SK-N-SH treated with all-trans-retinoic acid at 6 μM for 48 hours (cell line): Measurements from ENCODE around the gene KIF12.

Source experiments
- ATAC-seq: fragments of 200-7000 bp; cut with Tn5 transposase; 3 replicates; pipeline ENCODE4 v1.9.1; 2020; ENCODE audit warnings: mild to moderate bottlenecking, moderate library complexity
- ARNTL ChIP-seq: fragments of 450-650 bp; formaldehyde crosslinking; IDR thresholded peaks from 2 replicates; pipeline ENCODE4 v1.5.0; 2020; ENCODE audit warnings: low read depth, mild to moderate bottlenecking, moderate library complexity, borderline replicate concordance
- BACH2 ChIP-seq: fragments of 250-450 bp; sonication (Bioruptor Pico); IDR thresholded peaks from 2 replicates; pipeline ENCODE4 v1.9.0; 2021; ENCODE audit warnings: mild to moderate bottlenecking, borderline replicate concordance
- CREB5 ChIP-seq: fragments of 250-450 bp; sonication (Bioruptor Pico); IDR thresholded peaks from 2 replicates; pipeline ENCODE4 v1.5.1; 2020; ENCODE audit warnings: low read depth, mild to moderate bottlenecking, moderate library complexity
- CSDC2 ChIP-seq: fragments of 250-450 bp; sonication (Bioruptor Pico); IDR thresholded peaks from 2 replicates; pipeline ENCODE4 v1.5.0; 2020; ENCODE audit warnings: mild to moderate bottlenecking, moderate library complexity
- ESRRG ChIP-seq: fragments of 250-450 bp; sonication (Bioruptor Pico); IDR thresholded peaks from 2 replicates; pipeline ENCODE4 v1.6.1; 2021; ENCODE audit warnings: mild to moderate bottlenecking
- ISL1 ChIP-seq: fragments of 250-450 bp; sonication (Bioruptor Pico); IDR thresholded peaks from 2 replicates; pipeline ENCODE4 v2.1.2; 2022; ENCODE audit warnings: mild to moderate bottlenecking, moderate library complexity
- OSR1 ChIP-seq: fragments of 250-450 bp; sonication (Bioruptor Pico); IDR thresholded peaks from 2 replicates; pipeline ENCODE4 v1.8.0; 2022; ENCODE audit warnings: moderate library complexity, mild to moderate bottlenecking, inconsistent platforms
- PPARA ChIP-seq: fragments of 250-450 bp; sonication (Bioruptor Pico); IDR thresholded peaks from 2 replicates; pipeline ENCODE4 v1.5.0; 2020; ENCODE audit warnings: mild to moderate bottlenecking, borderline replicate concordance
- RARB ChIP-seq: fragments of 250-450 bp; sonication (Bioruptor Pico); IDR thresholded peaks from 2 replicates; pipeline ENCODE4 v1.8.0; 2021; ENCODE audit warnings: mild to moderate bottlenecking, moderate library complexity
- TCF4 ChIP-seq: fragments of 250-450 bp; sonication (Bioruptor Pico); IDR thresholded peaks from 2 replicates; pipeline ENCODE4 v1.8.0; 2021; ENCODE audit warnings: mild to moderate bottlenecking, moderate library complexity, borderline replicate concordance
- ZC3H10 ChIP-seq: fragments of 250-450 bp; sonication (Bioruptor Pico); IDR thresholded peaks from 2 replicates; pipeline ENCODE4 v1.5.1; 2021; ENCODE audit warnings: mild to moderate bottlenecking, moderate library complexity
- ZFP3 ChIP-seq: fragments of 250-450 bp; sonication (Bioruptor Pico); IDR thresholded peaks from 2 replicates; pipeline ENCODE4 v1.5.0; 2020; ENCODE audit warnings: mild to moderate bottlenecking, moderate library complexity
- ZFP30 ChIP-seq: fragments of 450-650 bp; formaldehyde crosslinking; IDR thresholded peaks from 2 replicates; pipeline ENCODE4 v1.5.0; 2022; ENCODE audit warnings: mild to moderate bottlenecking, moderate library complexity
- ZNF70 ChIP-seq: fragments of 450-650 bp; formaldehyde crosslinking; IDR thresholded peaks from 2 replicates; pipeline ENCODE4 v1.5.0; 2020; ENCODE audit warnings: mild to moderate bottlenecking, moderate library complexity
- ZNF8 ChIP-seq: fragments of 450-650 bp; formaldehyde crosslinking; IDR thresholded peaks from 2 replicates; pipeline ENCODE4 v1.5.0; 2020; ENCODE audit warnings: mild to moderate bottlenecking, moderate library complexity
- TF ChIP-seq, protein P1 (sequence below): fragments of 250-450 bp; sonication (Bioruptor Pico); IDR thresholded peaks from 2 replicates; pipeline ENCODE4 v1.5.1; 2021; ENCODE audit warnings: mild to moderate bottlenecking, moderate library complexity
- TF ChIP-seq, protein P2 (sequence below): fragments of 250-450 bp; sonication (Bioruptor Pico); IDR thresholded peaks from 2 replicates; pipeline ENCODE4 v1.5.0; 2020; ENCODE audit warnings: mild to moderate bottlenecking, moderate library complexity
- TF ChIP-seq, protein P3 (sequence below): fragments of 250-450 bp; sonication (Bioruptor Pico); IDR thresholded peaks from 2 replicates; pipeline ENCODE4 v1.8.0; 2020; ENCODE audit warnings: mild to moderate bottlenecking, moderate library complexity, borderline replicate concordance
- TF ChIP-seq, protein P4 (sequence below): fragments of 250-450 bp; sonication (Bioruptor Pico); IDR thresholded peaks from 2 replicates; pipeline ENCODE4 v1.8.0; 2021; ENCODE audit warnings: low read depth, mild to moderate bottlenecking, moderate library complexity, borderline replicate concordance

The KIF12 gene

GRCh38 chr9:114096041-114096511 is 3.0 kb downstream of the KIF12 start (continued):
- TF ChIP-seq, protein P1, sequence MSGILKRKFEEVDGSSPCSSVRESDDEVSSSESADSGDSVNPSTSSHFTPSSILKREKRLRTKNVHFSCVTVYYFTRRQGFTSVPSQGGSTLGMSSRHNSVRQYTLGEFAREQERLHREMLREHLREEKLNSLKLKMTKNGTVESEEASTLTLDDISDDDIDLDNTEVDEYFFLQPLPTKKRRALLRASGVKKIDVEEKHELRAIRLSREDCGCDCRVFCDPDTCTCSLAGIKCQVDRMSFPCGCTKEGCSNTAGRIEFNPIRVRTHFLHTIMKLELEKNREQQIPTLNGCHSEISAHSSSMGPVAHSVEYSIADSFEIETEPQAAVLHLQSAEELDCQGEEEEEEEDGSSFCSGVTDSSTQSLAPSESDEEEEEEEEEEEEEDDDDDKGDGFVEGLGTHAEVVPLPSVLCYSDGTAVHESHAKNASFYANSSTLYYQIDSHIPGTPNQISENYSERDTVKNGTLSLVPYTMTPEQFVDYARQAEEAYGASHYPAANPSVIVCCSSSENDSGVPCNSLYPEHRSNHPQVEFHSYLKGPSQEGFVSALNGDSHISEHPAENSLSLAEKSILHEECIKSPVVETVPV (CRISPR knock-in tag) = no peak
- TF ChIP-seq ARNTL (CRISPR knock-in tag) = no peak
- no peak for TF ChIP-seq TCF4
- no peak for TF ChIP-seq ZFP30 (CRISPR knock-in tag)
- TF ChIP-seq, protein P2, sequence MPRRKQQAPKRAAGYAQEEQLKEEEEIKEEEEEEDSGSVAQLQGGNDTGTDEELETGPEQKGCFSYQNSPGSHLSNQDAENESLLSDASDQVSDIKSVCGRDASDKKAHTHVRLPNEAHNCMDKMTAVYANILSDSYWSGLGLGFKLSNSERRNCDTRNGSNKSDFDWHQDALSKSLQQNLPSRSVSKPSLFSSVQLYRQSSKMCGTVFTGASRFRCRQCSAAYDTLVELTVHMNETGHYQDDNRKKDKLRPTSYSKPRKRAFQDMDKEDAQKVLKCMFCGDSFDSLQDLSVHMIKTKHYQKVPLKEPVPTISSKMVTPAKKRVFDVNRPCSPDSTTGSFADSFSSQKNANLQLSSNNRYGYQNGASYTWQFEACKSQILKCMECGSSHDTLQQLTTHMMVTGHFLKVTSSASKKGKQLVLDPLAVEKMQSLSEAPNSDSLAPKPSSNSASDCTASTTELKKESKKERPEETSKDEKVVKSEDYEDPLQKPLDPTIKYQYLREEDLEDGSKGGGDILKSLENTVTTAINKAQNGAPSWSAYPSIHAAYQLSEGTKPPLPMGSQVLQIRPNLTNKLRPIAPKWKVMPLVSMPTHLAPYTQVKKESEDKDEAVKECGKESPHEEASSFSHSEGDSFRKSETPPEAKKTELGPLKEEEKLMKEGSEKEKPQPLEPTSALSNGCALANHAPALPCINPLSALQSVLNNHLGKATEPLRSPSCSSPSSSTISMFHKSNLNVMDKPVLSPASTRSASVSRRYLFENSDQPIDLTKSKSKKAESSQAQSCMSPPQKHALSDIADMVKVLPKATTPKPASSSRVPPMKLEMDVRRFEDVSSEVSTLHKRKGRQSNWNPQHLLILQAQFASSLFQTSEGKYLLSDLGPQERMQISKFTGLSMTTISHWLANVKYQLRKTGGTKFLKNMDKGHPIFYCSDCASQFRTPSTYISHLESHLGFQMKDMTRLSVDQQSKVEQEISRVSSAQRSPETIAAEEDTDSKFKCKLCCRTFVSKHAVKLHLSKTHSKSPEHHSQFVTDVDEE (CRISPR knock-in tag) = no peak

DNA sequence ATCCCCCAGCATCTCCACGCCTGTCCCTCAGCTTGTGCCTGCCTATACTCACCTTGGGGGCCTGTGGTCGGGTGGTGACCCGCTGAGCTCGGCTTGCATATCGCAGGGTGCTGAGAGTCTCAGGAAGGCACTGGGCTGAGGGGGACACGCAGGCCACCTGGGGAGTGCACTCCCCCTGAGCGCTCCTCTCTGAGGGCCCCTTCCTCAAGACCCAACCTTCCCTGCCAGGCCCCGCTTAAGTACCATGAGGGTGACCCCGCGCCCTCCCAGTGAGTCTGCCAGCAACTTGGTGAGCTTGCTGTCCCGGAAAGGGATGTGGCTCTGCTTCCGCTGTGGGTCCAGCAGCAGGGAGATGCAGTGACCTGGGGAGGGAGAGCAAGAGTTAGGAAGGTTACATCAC is 4.1 kb downstream of the KIF12 start:
- TF ChIP-seq CSDC2 (CRISPR knock-in tag) (no peak), OSR1 (CRISPR knock-in tag) (no peak), CREB5 (CRISPR knock-in tag) (no peak), ZNF8 (CRISPR knock-in tag) (no peak), ZC3H10 (no peak), BACH2 (no peak), TCF4 (no peak), ZFP30 (CRISPR knock-in tag) (no peak), PPARA (CRISPR knock-in tag) (no peak), ESRRG (no peak), RARB (CRISPR knock-in tag) (no peak), ISL1 (CRISPR knock-in tag) (no peak), ZNF70 (CRISPR knock-in tag) (no peak), ARNTL (CRISPR knock-in tag) (no peak), ZFP3 (no peak)
- TF ChIP-seq, protein P1 (CRISPR knock-in tag) = no peak
- TF ChIP-seq, protein P3, sequence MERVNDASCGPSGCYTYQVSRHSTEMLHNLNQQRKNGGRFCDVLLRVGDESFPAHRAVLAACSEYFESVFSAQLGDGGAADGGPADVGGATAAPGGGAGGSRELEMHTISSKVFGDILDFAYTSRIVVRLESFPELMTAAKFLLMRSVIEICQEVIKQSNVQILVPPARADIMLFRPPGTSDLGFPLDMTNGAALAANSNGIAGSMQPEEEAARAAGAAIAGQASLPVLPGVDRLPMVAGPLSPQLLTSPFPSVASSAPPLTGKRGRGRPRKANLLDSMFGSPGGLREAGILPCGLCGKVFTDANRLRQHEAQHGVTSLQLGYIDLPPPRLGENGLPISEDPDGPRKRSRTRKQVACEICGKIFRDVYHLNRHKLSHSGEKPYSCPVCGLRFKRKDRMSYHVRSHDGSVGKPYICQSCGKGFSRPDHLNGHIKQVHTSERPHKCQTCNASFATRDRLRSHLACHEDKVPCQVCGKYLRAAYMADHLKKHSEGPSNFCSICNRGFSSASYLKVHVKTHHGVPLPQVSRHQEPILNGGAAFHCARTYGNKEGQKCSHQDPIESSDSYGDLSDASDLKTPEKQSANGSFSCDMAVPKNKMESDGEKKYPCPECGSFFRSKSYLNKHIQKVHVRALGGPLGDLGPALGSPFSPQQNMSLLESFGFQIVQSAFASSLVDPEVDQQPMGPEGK (CRISPR knock-in tag) = no peak
- TF ChIP-seq, protein P4, sequence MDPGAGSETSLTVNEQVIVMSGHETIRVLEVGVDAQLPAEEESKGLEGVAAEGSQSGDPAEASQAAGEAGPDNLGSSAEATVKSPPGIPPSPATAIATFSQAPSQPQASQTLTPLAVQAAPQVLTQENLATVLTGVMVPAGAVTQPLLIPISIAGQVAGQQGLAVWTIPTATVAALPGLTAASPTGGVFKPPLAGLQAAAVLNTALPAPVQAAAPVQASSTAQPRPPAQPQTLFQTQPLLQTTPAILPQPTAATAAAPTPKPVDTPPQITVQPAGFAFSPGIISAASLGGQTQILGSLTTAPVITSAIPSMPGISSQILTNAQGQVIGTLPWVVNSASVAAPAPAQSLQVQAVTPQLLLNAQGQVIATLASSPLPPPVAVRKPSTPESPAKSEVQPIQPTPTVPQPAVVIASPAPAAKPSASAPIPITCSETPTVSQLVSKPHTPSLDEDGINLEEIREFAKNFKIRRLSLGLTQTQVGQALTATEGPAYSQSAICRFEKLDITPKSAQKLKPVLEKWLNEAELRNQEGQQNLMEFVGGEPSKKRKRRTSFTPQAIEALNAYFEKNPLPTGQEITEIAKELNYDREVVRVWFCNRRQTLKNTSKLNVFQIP = no peak
- TF ChIP-seq, protein P2 (CRISPR knock-in tag) = no peak
- ATAC-seq = no peak
